HEK293 (cell line): Measurements from ENCODE around the gene PRG3.
"Not testable (repeated sequence)": the region's sequence is repeated elsewhere in the genome, so short reads cannot be mapped to it uniquely, and the experiment has no call there.

ENCODE experiments used
- CTCF ChIA-PET: fragments of 350-600 bp; formaldehyde crosslinking; extraction: SDS; loops from one replicate; lab custom pipeline; 2021; ENCODE audit warnings: antibody characterized with exemption; lab: Yijun Ruan, JAX
- POLR2A ChIA-PET: fragments of 300-600 bp; formaldehyde crosslinking; extraction: SDS; loops from one replicate; lab custom pipeline; 2020; ENCODE audit warnings: antibody characterized with exemption, inconsistent platforms; lab: Yijun Ruan, JAX
- H3K27ac ChIP-seq: fragments of 200-500 bp; sonication (Bioruptor generic); 2 replicates; pipeline ENCODE4 v1.5.1; 2014; ENCODE audit warnings: low read depth, low read length, control low read depth, inconsistent platforms; ENCODE audit errors: extremely low read depth
- H3K36me3 ChIP-seq, 2 experiments: fragments of 200-500 bp in 1 of 2; sonication (Bioruptor generic) in 1 of 2; 1 replicate in 1 of 2; 2 replicates in 1 of 2; pipeline ENCODE4 v1.5.1; 2014 to 2017; ENCODE audit warnings: inconsistent platforms in 2 of 2, low read length in 2 of 2; ENCODE audit not compliant: control insufficient read depth in 2 of 2, insufficient read depth in 1 of 2
- H3K4me1 ChIP-seq: fragments of 200-500 bp; sonication (Bioruptor generic); 2 replicates; pipeline ENCODE4 v1.5.1; 2014; ENCODE audit warnings: mild to moderate bottlenecking, low read length, inconsistent platforms; ENCODE audit not compliant: control insufficient read depth, insufficient read depth
- H3K4me3 ChIP-seq: 2 replicates; pipeline ENCODE4 v1.5.1; 2011; ENCODE audit warnings: low read depth, mild to moderate bottlenecking, control low read depth, low read length, moderate library complexity
- H3K9me3 ChIP-seq: fragments of 200-500 bp; sonication (Bioruptor generic); 2 replicates; pipeline ENCODE4 v1.5.1; 2014; ENCODE audit warnings: low read depth, low read length, inconsistent platforms; ENCODE audit not compliant: control insufficient read depth, insufficient read depth
- FEZF1 ChIP-seq: fragments of 450-650 bp; formaldehyde crosslinking; IDR thresholded peaks from 2 replicates; pipeline ENCODE4 v1.5.1; 2016; ENCODE audit warnings: missing biosample characterization, missing genetic modification characterization
- KLF16 ChIP-seq: fragments of 450-650 bp; formaldehyde crosslinking; IDR thresholded peaks from 2 replicates; pipeline ENCODE4 v1.5.1; 2017; ENCODE audit warnings: missing biosample characterization, missing genetic modification characterization
- MEIS1 ChIP-seq: sonication (generic); formaldehyde crosslinking; IDR thresholded peaks from 2 replicates; pipeline ENCODE4 v1.8.1; 2022; ENCODE audit warnings: missing genetic modification reagents, mild to moderate bottlenecking, borderline replicate concordance
- PRDM1 ChIP-seq: fragments of 450-650 bp; formaldehyde crosslinking; IDR thresholded peaks from 2 replicates; pipeline ENCODE4; 2016; ENCODE audit warnings: missing biosample characterization, missing genetic modification characterization
- SCRT1 ChIP-seq: fragments of 450-650 bp; formaldehyde crosslinking; IDR thresholded peaks from 2 replicates; pipeline ENCODE4 v1.5.1; 2016; ENCODE audit warnings: missing biosample characterization, missing genetic modification characterization, borderline replicate concordance
- SCRT2 ChIP-seq: fragments of 450-650 bp; formaldehyde crosslinking; IDR thresholded peaks from 2 replicates; pipeline ENCODE4 v1.5.1; 2016; ENCODE audit warnings: missing biosample characterization, missing genetic modification characterization
- ZFP3 ChIP-seq: fragments of 450-650 bp; formaldehyde crosslinking; IDR thresholded peaks from 2 replicates; pipeline ENCODE4 v1.5.1; 2016; ENCODE audit warnings: low read depth, missing biosample characterization, missing genetic modification characterization
- ZNF121 ChIP-seq: fragments of 450-650 bp; formaldehyde crosslinking; IDR thresholded peaks from 2 replicates; pipeline ENCODE4 v1.5.1; 2016; ENCODE audit warnings: missing biosample characterization, missing genetic modification characterization
- ZNF146 ChIP-seq: fragments of 450-650 bp; formaldehyde crosslinking; IDR thresholded peaks from 2 replicates; pipeline ENCODE4 v1.5.1; 2016; ENCODE audit warnings: missing biosample characterization, missing genetic modification characterization
- ZNF157 ChIP-seq: fragments of 450-650 bp; formaldehyde crosslinking; IDR thresholded peaks from 2 replicates; pipeline ENCODE4 v1.5.1; 2016; ENCODE audit warnings: missing biosample characterization, missing genetic modification characterization
- ZNF174 ChIP-seq: fragments of 450-650 bp; formaldehyde crosslinking; IDR thresholded peaks from 2 replicates; pipeline ENCODE4 v1.5.0; 2017; ENCODE audit warnings: missing biosample characterization, mild to moderate bottlenecking, missing genetic modification characterization
- ZNF202 ChIP-seq: fragments of 450-650 bp; formaldehyde crosslinking; IDR thresholded peaks from 2 replicates; pipeline ENCODE4 v1.5.1; 2016; ENCODE audit warnings: missing biosample characterization, missing genetic modification characterization, borderline replicate concordance
- ZNF302 ChIP-seq: fragments of 450-650 bp; formaldehyde crosslinking; IDR thresholded peaks from 2 replicates; pipeline ENCODE4 v1.5.1; 2016; ENCODE audit warnings: missing biosample characterization, missing genetic modification characterization, low read depth
- ZNF350 ChIP-seq: fragments of 450-650 bp; formaldehyde crosslinking; IDR thresholded peaks from 2 replicates; pipeline ENCODE4 v1.5.0; 2017; ENCODE audit warnings: missing biosample characterization, mild to moderate bottlenecking, missing genetic modification characterization
- ZNF416 ChIP-seq: fragments of 450-650 bp; formaldehyde crosslinking; IDR thresholded peaks from 2 replicates; pipeline ENCODE4 v1.5.1; 2016; ENCODE audit warnings: missing biosample characterization, missing genetic modification characterization
- ZNF843 ChIP-seq: fragments of 450-650 bp; formaldehyde crosslinking; IDR thresholded peaks from 2 replicates; pipeline ENCODE4 v1.5.1; 2016; ENCODE audit warnings: missing biosample characterization, missing genetic modification characterization
- TF ChIP-seq, protein P1 (sequence below): fragments of 450-650 bp; formaldehyde crosslinking; IDR thresholded peaks from 2 replicates; pipeline ENCODE4 v1.5.1; 2016; ENCODE audit warnings: missing biosample characterization, missing genetic modification characterization, borderline replicate concordance

Gene PRG3

DNA sequence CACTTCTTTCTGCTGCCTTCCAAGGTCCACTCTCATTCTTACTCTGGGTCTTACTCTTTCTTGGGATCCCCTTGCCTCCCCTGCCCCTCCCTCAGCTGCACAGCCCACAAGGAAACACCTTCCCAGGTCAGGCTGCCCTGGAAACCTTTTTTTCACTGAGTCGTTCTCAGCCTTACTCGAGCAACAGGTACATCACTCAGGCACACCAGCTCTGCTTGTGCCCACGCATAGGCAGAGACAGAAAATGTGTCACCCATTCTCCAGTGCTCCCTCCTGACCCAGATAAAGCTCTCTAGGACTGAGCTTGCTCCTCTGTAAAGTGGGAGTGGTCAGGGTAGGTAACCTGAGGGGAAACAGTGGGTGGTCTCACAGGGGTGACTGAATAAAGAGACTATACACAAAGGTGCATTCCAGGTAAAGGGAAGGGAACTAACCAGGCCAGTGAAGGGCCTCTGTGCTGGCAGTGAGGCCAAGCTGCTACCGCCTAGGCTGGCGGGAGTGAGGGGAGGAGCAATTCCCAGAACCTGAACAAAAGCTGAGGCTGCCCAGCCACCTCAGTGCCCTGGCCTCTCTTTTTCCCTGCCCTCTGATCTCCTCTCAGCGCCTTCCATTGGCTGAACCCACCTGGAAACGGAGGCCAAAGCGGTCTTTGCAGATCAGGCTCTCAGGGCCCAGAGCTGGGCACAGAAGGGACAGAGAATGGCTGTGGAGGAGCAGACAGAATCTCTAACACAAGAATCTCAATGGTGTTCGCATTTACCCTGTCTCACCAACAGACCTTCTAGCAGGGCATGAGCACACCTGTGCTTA is 15.9 kb downstream of the PRG3 start:
- TF ChIP-seq SCRT2 (tag by site-specific recombination): peak; percentile 81
- TF ChIP-seq FEZF1 (tag by site-specific recombination): no peak
- TF ChIP-seq ZNF416: no peak
- TF ChIP-seq SCRT1: 0 out of 2 replicates have a peak, but pooled peaks have one; percentile 41
- CTCF ChIA-PET: interaction anchor here (0.6 to 1.0 kb wide), 2 partner anchors 15 to 17 kb away, joined by 3 to 4 read pairs; no protein-coding TSS in a partner anchor
- Histone ChIP-seq H3K36me3 (no peaks in the 10 kb centered on the region), H3K4me3 (no peak overlapping the region), H3K9me3 (no peaks in the 10 kb centered on the region), H3K27ac (no peak overlapping the region), H3K4me1 (no peaks in the 10 kb centered on the region)
- POLR2A ChIA-PET: no interaction called here

DNA sequence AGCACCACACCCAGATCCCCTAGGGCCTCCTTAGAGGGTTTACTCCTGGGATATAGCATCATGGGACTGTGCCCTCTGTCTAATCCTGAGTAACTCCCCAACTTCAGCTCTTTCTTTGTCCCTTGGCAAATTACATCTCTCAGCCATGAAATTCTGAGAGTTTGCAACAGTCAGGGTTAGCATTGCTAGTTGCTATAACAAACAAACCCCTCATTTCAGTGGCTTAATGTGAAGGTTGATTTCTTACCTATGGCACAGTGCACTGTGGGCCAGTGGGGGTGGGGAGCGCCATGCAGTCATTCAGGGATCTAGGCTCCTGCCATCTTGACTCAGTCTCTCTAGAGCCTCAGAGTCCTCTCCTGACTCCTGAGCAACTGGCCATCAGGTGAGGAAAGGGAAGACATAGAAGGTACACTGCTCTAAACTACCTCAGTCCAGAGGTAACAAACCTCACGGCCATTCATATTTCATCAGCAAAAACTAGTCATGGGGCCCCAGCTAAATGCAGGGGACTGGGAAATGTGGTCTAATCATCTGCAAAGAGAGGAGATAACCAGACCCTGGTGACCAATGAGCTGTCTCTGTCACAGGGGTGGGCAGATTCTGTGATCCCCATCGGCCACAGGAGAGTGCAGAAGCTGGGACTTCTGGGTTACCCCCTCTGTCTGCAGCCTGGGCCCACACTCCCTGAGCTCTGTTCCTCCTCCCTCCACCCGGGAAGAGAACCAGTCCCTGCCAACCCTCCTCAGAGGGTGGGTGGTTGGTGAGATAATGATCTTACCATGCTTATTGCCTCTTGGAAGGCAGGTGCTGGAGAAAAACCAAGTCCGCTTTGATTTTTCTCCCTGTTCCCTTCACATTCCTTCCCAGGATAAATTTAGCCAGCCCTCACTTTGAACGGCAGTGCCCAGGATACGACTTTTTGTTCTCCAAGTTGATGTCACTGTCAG is 17.5 kb downstream of the PRG3 start:
- no peaks in the 10 kb centered on the region for H3K4me1 ChIP-seq
- H3K36me3 ChIP-seq: no peaks in the 10 kb centered on the region
- H3K9me3 ChIP-seq: no peaks in the 10 kb centered on the region
- TF ChIP-seq ZNF121 (tag by site-specific recombination): no peak
- no peak for TF ChIP-seq ZNF302
- no peak for TF ChIP-seq PRDM1 (tag by site-specific recombination)
- TF ChIP-seq, all 188 proteins: peak for 0
- Histone ChIP-seq H3K4me3 (no peak overlapping the region), H3K27ac (no peak overlapping the region)
- CTCF ChIA-PET: interaction anchor here (0.6 to 1.0 kb wide), 5 partner anchors 61 to 292 kb away, joined by 3 to 7 read pairs (median 3); no protein-coding TSS in a partner anchor
- POLR2A ChIA-PET: no interaction called here

DNA sequence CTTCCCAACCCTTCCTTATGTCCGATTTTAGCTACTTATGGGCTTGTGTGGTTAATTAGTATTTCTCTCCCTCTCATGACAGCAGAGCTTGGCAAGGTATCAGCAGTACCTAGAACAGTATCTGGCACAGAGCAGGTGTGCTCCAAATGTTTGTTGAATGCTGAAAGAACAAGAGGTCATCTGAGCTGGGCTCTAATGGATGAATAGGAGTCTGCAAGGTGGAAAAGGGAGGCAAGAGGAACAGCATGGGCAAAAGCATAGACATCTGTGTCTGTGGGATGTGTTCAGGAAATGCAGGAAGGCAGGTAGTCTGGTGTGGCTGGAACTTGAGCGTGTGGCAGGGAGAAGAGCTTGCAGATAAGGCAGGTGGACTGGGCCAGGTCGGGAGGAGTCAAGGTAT is 19.0 kb downstream of the PRG3 start:
- Histone ChIP-seq H3K27ac (no peak overlapping the region), H3K9me3 (no peaks in the 10 kb centered on the region), H3K36me3 (no peaks in the 10 kb centered on the region), H3K4me3 (no peak overlapping the region), H3K4me1 (no peaks in the 10 kb centered on the region)
- ChIA-PET CTCF (interaction anchor here (0.7 to 1.0 kb wide), 2 partner anchors 9 to 96 kb away, joined by 3 to 7 read pairs; no protein-coding TSS in a partner anchor), POLR2A (no interaction called here)
- no peak for TF ChIP-seq ZNF350 (tag by site-specific recombination)
- TF ChIP-seq ZFP3 (tag by site-specific recombination): peak; percentile 65; the same call in 1 of the 2 replicates

DNA sequence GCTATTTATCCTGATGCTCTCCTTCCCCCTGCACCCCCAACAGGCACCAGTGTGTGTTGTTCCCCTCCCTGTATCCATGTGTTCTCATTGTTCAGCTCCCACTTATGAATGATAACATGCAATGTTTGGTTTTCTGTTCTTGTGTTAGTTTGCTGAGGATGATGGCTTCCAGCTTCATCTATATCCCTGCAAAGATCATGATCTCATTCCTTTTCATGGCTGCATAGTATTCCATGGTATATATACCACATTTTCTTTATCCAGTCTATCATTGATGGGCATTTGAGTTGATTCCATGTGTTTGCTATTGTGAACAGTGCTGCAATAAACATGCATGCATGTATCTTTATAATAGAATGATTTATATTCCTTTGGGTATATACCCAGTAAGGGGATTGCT is 19.5 kb downstream of the PRG3 start:
- CTCF ChIA-PET: interaction anchor here (0.6 to 0.9 kb wide), 4 partner anchors 8 to 438 kb away, joined by 3 read pairs; no protein-coding TSS in a partner anchor
- not testable (repeated sequence) for H3K4me3 ChIP-seq, H3K9me3 ChIP-seq, H3K4me1 ChIP-seq
- TF ChIP-seq ZNF146 (tag by site-specific recombination): peak; percentile 94
- TF ChIP-seq, all 188 proteins: peak for 1; not testable (repeated sequence) for 187
- H3K36me3 ChIP-seq, POLR2A ChIA-PET, H3K27ac ChIP-seq: not testable (repeated sequence)

DNA sequence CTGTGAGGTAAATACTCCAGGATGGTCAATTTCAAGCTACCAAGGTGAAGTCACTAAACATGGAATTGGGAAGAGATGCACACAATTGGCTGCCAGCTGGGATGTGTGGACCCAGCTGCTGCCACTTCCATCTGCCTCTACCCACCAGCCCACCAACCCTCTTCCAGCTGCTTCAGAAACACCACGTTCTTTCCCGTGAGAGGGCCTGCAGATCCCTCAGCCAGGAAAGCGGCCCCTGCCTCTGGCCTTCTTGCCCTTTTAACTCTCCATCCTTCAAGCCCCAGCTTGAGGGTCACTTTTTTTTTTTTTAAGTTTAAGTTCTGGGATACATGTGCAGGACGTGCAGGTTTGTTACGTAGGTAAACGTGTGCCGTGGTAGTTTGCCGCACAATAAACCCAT is 20.0 kb downstream of the PRG3 start:
- H3K27ac ChIP-seq: no peak overlapping the region
- H3K4me3 ChIP-seq: no peak overlapping the region
- H3K9me3 ChIP-seq: no peaks in the 10 kb centered on the region
- H3K4me1 ChIP-seq: no peaks in the 10 kb centered on the region
- H3K36me3 ChIP-seq: no peaks in the 10 kb centered on the region
- ChIA-PET POLR2A (no interaction called here), CTCF (interaction anchor here (0.6 to 3.1 kb wide), 7 partner anchors 8 to 439 kb away, joined by 3 to 10 read pairs (median 3); no protein-coding TSS in a partner anchor)
- no peak for TF ChIP-seq ZNF843 (tag by site-specific recombination)
- TF ChIP-seq MEIS1 (CRISPR knock-in tag): no peak
- no peak for TF ChIP-seq ZNF202 (tag by site-specific recombination)
- TF ChIP-seq, protein P1, sequence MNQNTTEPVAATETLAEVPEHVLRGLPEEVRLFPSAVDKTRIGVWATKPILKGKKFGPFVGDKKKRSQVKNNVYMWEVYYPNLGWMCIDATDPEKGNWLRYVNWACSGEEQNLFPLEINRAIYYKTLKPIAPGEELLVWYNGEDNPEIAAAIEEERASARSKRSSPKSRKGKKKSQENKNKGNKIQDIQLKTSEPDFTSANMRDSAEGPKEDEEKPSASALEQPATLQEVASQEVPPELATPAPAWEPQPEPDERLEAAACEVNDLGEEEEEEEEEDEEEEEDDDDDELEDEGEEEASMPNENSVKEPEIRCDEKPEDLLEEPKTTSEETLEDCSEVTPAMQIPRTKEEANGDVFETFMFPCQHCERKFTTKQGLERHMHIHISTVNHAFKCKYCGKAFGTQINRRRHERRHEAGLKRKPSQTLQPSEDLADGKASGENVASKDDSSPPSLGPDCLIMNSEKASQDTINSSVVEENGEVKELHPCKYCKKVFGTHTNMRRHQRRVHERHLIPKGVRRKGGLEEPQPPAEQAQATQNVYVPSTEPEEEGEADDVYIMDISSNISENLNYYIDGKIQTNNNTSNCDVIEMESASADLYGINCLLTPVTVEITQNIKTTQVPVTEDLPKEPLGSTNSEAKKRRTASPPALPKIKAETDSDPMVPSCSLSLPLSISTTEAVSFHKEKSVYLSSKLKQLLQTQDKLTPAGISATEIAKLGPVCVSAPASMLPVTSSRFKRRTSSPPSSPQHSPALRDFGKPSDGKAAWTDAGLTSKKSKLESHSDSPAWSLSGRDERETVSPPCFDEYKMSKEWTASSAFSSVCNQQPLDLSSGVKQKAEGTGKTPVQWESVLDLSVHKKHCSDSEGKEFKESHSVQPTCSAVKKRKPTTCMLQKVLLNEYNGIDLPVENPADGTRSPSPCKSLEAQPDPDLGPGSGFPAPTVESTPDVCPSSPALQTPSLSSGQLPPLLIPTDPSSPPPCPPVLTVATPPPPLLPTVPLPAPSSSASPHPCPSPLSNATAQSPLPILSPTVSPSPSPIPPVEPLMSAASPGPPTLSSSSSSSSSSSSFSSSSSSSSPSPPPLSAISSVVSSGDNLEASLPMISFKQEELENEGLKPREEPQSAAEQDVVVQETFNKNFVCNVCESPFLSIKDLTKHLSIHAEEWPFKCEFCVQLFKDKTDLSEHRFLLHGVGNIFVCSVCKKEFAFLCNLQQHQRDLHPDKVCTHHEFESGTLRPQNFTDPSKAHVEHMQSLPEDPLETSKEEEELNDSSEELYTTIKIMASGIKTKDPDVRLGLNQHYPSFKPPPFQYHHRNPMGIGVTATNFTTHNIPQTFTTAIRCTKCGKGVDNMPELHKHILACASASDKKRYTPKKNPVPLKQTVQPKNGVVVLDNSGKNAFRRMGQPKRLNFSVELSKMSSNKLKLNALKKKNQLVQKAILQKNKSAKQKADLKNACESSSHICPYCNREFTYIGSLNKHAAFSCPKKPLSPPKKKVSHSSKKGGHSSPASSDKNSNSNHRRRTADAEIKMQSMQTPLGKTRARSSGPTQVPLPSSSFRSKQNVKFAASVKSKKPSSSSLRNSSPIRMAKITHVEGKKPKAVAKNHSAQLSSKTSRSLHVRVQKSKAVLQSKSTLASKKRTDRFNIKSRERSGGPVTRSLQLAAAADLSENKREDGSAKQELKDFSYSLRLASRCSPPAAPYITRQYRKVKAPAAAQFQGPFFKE (tag by site-specific recombination): no peak
- TF ChIP-seq ZNF157 (tag by site-specific recombination): no peak
- TF ChIP-seq ZNF174: no peak
- no peak for TF ChIP-seq KLF16 (tag by site-specific recombination)
